Measurements from ENCODE around the gene KLHL7. TPM values are rescaled to one million over a fixed set of nuclear protein-coding genes. Genes with fewer than 3 reads are reported as not detected.

Gene KLHL7
- total RNA-seq, 1 experiment from 2014 or later: 35.8 TPM

DNA sequence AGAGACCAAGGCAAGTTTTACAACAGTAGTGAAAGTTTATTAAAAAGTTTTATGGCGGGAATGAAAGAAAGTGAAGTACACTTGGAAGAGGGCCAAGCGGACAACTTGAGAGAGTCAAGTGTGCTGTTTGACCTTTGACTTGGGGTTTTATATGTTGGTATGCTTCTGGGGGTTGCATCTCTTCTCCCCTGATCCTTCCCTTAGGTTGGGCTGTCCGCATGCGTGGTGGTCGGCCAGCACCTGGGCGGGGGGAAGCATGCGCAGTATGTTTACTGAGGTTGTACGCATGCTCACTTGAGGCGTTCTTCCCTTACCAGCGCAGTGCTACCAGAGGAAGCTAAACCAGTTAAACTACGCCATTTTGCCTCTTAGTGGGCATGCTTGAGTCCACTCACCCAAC, 108.2 kb downstream of the KLHL7 start:
- no peaks in the 10 kb centered on the region for H3K36me3 Mint-ChIP-seq (ENCODE audit: insufficient read depth, unreplicated experiment)
- H3K9me3 Mint-ChIP-seq (ENCODE audit: unreplicated experiment): no peaks in the 10 kb centered on the region
- no peaks in the 10 kb centered on the region for H3K36me3 ChIP-seq (ENCODE audit: control insufficient read depth, insufficient read depth, low read length)
- intact Hi-C loops (cut with micrococcal nuclease; ENCODE audit: unreplicated experiment): no loop called here
- H3K27me3 Mint-ChIP-seq (ENCODE audit: insufficient read depth, unreplicated experiment): no peaks in the 10 kb centered on the region
- POLR2A ChIA-PET: no interaction called here
- H3K4me1 Mint-ChIP-seq (ENCODE audit: low read depth, unreplicated experiment): no peaks in the 10 kb centered on the region
- H3K27me3 ChIP-seq (replicated peaks; ENCODE audit: control insufficient read depth, insufficient read depth, low read length): no peaks in the 10 kb centered on the region
- TF ChIP-seq, protein P1, sequence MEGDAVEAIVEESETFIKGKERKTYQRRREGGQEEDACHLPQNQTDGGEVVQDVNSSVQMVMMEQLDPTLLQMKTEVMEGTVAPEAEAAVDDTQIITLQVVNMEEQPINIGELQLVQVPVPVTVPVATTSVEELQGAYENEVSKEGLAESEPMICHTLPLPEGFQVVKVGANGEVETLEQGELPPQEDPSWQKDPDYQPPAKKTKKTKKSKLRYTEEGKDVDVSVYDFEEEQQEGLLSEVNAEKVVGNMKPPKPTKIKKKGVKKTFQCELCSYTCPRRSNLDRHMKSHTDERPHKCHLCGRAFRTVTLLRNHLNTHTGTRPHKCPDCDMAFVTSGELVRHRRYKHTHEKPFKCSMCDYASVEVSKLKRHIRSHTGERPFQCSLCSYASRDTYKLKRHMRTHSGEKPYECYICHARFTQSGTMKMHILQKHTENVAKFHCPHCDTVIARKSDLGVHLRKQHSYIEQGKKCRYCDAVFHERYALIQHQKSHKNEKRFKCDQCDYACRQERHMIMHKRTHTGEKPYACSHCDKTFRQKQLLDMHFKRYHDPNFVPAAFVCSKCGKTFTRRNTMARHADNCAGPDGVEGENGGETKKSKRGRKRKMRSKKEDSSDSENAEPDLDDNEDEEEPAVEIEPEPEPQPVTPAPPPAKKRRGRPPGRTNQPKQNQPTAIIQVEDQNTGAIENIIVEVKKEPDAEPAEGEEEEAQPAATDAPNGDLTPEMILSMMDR (IDR thresholded peaks at IDR 0.05; ENCODE audit: insufficient read depth in 1 of 2, low read depth in 1 of 2, low read length in 1 of 2, severe bottlenecking in 1 of 2, unreplicated experiment in 1 of 2): no peak
- no peaks in the 10 kb centered on the region for H3K9me3 ChIP-seq
- CTCF ChIA-PET: no interaction called here
- no peak for DNase-seq
- peaks cover 9% of the 10 kb centered on the region for H3K4me1 ChIP-seq
- no peak overlapping the region for H3K27ac Mint-ChIP-seq (ENCODE audit: unreplicated experiment)
- no TSS peak for BruUV-seq (replicated peaks)
- no peak overlapping the region for H3K4me3 Mint-ChIP-seq (ENCODE audit: unreplicated experiment)
- no peak overlapping the region for H3K4me3 ChIP-seq (ENCODE audit: low read depth, low read length)

DNA sequence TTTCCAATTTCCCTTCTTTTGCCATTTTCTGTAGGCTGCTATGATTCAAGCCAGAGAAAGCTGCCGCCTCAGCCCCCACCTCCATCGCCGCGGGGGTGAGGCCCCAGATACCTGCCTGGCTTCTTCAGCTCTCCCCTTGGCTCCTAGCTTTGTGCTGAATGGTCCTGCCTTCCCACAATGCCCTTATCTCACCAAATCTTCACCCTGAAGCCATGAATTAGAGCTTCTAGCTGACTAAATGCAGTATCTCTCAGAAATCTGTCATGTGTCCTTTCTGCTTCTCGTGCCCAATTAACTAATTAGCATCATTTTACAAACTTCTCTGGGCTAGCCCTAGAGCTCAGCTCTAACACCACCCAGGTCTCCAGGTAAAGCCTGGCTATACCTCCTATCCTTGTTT, 108.8 kb downstream of the KLHL7 start:
- Mint-ChIP-seq H3K36me3 (ENCODE audit: insufficient read depth, unreplicated experiment) (no peaks in the 10 kb centered on the region), H3K27me3 (ENCODE audit: insufficient read depth, unreplicated experiment) (no peaks in the 10 kb centered on the region), H3K9me3 (ENCODE audit: unreplicated experiment) (no peaks in the 10 kb centered on the region), H3K27ac (ENCODE audit: unreplicated experiment) (no peak overlapping the region), H3K4me3 (ENCODE audit: unreplicated experiment) (no peak overlapping the region), H3K4me1 (ENCODE audit: low read depth, unreplicated experiment) (no peaks in the 10 kb centered on the region)
- peaks cover 9% of the 10 kb centered on the region for H3K4me1 ChIP-seq
- H3K36me3 ChIP-seq (ENCODE audit: control insufficient read depth, insufficient read depth, low read length): no peaks in the 10 kb centered on the region
- H3K4me3 ChIP-seq (ENCODE audit: low read depth, low read length): no peak overlapping the region
- no TSS peak for BruUV-seq (replicated peaks)
- no peaks in the 10 kb centered on the region for H3K9me3 ChIP-seq
- no peaks in the 10 kb centered on the region for H3K27me3 ChIP-seq (replicated peaks; ENCODE audit: control insufficient read depth, insufficient read depth, low read length)
- no peak for DNase-seq
- TF ChIP-seq, protein P1 (IDR thresholded peaks at IDR 0.05; ENCODE audit: insufficient read depth in 1 of 2, low read depth in 1 of 2, low read length in 1 of 2, severe bottlenecking in 1 of 2, unreplicated experiment in 1 of 2): no peak
- intact Hi-C loops (cut with micrococcal nuclease; ENCODE audit: unreplicated experiment): no loop called here
- ChIA-PET POLR2A (no interaction called here), CTCF (no interaction called here)

DNA sequence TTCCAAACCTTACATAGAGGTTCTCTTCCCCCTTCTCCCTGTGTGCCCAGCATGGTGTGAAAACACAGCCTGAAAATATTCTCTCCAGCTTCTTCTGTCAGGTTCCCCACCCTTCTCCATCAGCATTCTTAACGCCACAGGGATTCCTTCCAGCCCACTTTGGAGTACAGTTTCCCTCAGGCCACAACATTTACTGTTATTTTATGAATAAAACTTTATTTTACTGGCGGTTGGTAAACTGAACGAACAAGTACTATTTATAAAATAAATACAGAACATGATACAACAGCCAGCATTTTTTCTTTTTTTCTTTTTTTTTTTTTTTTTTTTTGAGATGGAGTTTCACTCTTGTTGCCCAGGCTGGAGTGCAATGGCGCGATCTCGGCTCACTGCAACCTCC, 109.4 kb downstream of the KLHL7 start:
- no peaks in the 10 kb centered on the region for H3K27me3 Mint-ChIP-seq (ENCODE audit: insufficient read depth, unreplicated experiment)
- TF ChIP-seq, protein P1 (IDR thresholded peaks at IDR 0.05; ENCODE audit: insufficient read depth in 1 of 2, low read depth in 1 of 2, low read length in 1 of 2, severe bottlenecking in 1 of 2, unreplicated experiment in 1 of 2): no peak
- Histone ChIP-seq H3K36me3 (ENCODE audit: control insufficient read depth, insufficient read depth, low read length) (no peaks in the 10 kb centered on the region), H3K9me3 (no peaks in the 10 kb centered on the region), H3K4me3 (ENCODE audit: low read depth, low read length) (no peak overlapping the region), H3K4me1 (peaks cover 9% of the 10 kb centered on the region), H3K27me3 (replicated peaks; ENCODE audit: control insufficient read depth, insufficient read depth, low read length) (no peaks in the 10 kb centered on the region)
- POLR2A ChIA-PET: no interaction called here
- intact Hi-C loops (cut with micrococcal nuclease; ENCODE audit: unreplicated experiment): no loop called here
- BruUV-seq (replicated peaks): no TSS peak
- H3K36me3 Mint-ChIP-seq (ENCODE audit: insufficient read depth, unreplicated experiment): no peaks in the 10 kb centered on the region
- H3K4me1 Mint-ChIP-seq (ENCODE audit: low read depth, unreplicated experiment): no peaks in the 10 kb centered on the region
- no peaks in the 10 kb centered on the region for H3K9me3 Mint-ChIP-seq (ENCODE audit: unreplicated experiment)
- CTCF ChIA-PET: no interaction called here
- DNase-seq: no peak
- no peak overlapping the region for H3K27ac Mint-ChIP-seq (ENCODE audit: unreplicated experiment)
- H3K4me3 Mint-ChIP-seq (ENCODE audit: unreplicated experiment): no peak overlapping the region
